ENCODE results near the gene PEBP1.

PEBP1 gene

DNA sequence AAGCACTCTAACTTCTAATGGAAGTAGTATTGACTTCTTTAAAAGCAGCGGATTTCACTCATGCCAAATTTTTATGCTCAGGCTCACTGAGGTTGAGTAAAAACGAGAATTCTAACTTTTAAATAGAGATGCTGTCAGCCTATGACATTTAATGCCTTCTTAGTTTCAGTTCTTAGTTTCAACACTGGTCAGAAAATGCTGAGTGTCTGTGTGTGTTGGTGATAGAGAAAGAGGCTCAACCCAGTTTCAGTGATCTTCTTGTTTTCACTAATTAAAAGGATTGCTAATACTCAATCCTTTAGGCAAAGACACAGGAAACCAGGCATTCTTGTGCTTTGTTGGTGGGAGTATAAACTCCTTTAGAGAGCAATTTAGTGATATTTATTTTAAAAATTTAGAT, 31.0 kb downstream of the PEBP1 start:
- Histone ChIP-seq H3K4me3 (ENCODE audit: low read depth, low read length) (no peak overlapping the region), H3K4me1 (ENCODE audit: control insufficient read depth, insufficient read depth, low read length) (no peaks in the 10 kb centered on the region), H3K27ac (ENCODE audit: extremely low read depth, low read depth, low read length) (no peak overlapping the region), H3K9me3 (ENCODE audit: control insufficient read depth, insufficient read depth, low read depth, low read length) (no peaks in the 10 kb centered on the region), H3K36me3 (ENCODE audit: control insufficient read depth in 2 of 2, insufficient read depth in 1 of 2, low read length in 2 of 2) (peaks cover 0 to 19% of the 10 kb centered on the region in 2 experiments; a peak in 1 of 3 replicates)
- TF ChIP-seq, protein P1, sequence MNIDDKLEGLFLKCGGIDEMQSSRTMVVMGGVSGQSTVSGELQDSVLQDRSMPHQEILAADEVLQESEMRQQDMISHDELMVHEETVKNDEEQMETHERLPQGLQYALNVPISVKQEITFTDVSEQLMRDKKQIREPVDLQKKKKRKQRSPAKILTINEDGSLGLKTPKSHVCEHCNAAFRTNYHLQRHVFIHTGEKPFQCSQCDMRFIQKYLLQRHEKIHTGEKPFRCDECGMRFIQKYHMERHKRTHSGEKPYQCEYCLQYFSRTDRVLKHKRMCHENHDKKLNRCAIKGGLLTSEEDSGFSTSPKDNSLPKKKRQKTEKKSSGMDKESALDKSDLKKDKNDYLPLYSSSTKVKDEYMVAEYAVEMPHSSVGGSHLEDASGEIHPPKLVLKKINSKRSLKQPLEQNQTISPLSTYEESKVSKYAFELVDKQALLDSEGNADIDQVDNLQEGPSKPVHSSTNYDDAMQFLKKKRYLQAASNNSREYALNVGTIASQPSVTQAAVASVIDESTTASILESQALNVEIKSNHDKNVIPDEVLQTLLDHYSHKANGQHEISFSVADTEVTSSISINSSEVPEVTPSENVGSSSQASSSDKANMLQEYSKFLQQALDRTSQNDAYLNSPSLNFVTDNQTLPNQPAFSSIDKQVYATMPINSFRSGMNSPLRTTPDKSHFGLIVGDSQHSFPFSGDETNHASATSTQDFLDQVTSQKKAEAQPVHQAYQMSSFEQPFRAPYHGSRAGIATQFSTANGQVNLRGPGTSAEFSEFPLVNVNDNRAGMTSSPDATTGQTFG (tag by site-specific recombination; IDR thresholded peaks at IDR 0.05; ENCODE audit: borderline replicate concordance), result no peak
- no peak for TF ChIP-seq ZNF114 (tag by site-specific recombination; IDR thresholded peaks at IDR 0.05)
- TF ChIP-seq, protein P2, sequence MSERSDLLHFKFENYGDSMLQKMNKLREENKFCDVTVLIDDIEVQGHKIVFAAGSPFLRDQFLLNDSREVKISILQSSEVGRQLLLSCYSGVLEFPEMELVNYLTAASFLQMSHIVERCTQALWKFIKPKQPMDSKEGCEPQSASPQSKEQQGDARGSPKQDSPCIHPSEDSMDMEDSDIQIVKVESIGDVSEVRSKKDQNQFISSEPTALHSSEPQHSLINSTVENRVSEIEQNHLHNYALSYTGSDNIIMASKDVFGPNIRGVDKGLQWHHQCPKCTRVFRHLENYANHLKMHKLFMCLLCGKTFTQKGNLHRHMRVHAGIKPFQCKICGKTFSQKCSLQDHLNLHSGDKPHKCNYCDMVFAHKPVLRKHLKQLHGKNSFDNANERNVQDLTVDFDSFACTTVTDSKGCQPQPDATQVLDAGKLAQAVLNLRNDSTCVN (tag by site-specific recombination; optimal IDR thresholded peaks at IDR 0.05), result no peak
- no peak for TF ChIP-seq ZNF23 (tag by site-specific recombination; IDR thresholded peaks at IDR 0.05; ENCODE audit: borderline replicate concordance)
- TF ChIP-seq ZNF76 (tag by site-specific recombination; IDR thresholded peaks at IDR 0.05; ENCODE audit: borderline replicate concordance, low read depth), result no peak
- TF ChIP-seq ZNF391 (tag by site-specific recombination; IDR thresholded peaks at IDR 0.05; ENCODE audit: borderline replicate concordance, low read depth), result no peak
- TF ChIP-seq ZXDB (tag by site-specific recombination; IDR thresholded peaks at IDR 0.05), result no peak
- no peak for TF ChIP-seq ZNF514 (tag by site-specific recombination; IDR thresholded peaks at IDR 0.05)
- TF ChIP-seq ZNF623 (tag by site-specific recombination; IDR thresholded peaks at IDR 0.05), result no peak
- TF ChIP-seq ZNF544 (tag by site-specific recombination; IDR thresholded peaks at IDR 0.05), result no peak
- TF ChIP-seq ZNF529 (tag by site-specific recombination; IDR thresholded peaks at IDR 0.05; ENCODE audit: insufficient replicate concordance), result no peak
- TF ChIP-seq ZNF221 (tag by site-specific recombination; IDR thresholded peaks at IDR 0.05; ENCODE audit: borderline replicate concordance), result no peak
- TF ChIP-seq MZF1 (tag by site-specific recombination; IDR thresholded peaks at IDR 0.05; ENCODE audit: borderline replicate concordance), result no peak
- no peak for TF ChIP-seq SALL2 (tag by site-specific recombination; IDR thresholded peaks at IDR 0.05; ENCODE audit: borderline replicate concordance)
- TF ChIP-seq ZNF324 (tag by site-specific recombination; IDR thresholded peaks at IDR 0.05), result no peak
- TF ChIP-seq ZNF202 (tag by site-specific recombination; IDR thresholded peaks at IDR 0.05; ENCODE audit: borderline replicate concordance), result no peak
- TF ChIP-seq SP3 (tag by site-specific recombination; IDR thresholded peaks at IDR 0.05), result no peak
- TF ChIP-seq, protein P3, sequence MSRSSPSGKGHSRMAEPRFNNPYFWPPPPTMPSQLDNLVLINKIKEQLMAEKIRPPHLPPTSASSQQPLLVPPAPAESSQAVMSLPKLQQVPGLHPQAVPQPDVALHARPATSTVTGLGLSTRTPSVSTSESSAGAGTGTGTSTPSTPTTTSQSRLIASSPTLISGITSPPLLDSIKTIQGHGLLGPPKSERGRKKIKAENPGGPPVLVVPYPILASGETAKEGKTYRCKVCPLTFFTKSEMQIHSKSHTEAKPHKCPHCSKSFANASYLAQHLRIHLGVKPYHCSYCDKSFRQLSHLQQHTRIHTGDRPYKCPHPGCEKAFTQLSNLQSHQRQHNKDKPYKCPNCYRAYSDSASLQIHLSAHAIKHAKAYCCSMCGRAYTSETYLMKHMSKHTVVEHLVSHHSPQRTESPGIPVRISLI (tag by site-specific recombination; IDR thresholded peaks at IDR 0.05), result no peak
- TF ChIP-seq SCRT2 (tag by site-specific recombination; IDR thresholded peaks at IDR 0.05), result no peak
- CTCF ChIA-PET, result interaction anchor here (0.6 to 9.1 kb wide), 6 partner anchors 15 to 1278 kb away, joined by 3 to 87 read pairs (median 4); partner anchors contain the start of gene SUDS3
- POLR2A ChIA-PET, result interaction anchor here (1.2 kb wide), 1 partner anchor 209 kb away, joined by 3 read pairs; no protein-coding TSS in a partner anchor

DNA sequence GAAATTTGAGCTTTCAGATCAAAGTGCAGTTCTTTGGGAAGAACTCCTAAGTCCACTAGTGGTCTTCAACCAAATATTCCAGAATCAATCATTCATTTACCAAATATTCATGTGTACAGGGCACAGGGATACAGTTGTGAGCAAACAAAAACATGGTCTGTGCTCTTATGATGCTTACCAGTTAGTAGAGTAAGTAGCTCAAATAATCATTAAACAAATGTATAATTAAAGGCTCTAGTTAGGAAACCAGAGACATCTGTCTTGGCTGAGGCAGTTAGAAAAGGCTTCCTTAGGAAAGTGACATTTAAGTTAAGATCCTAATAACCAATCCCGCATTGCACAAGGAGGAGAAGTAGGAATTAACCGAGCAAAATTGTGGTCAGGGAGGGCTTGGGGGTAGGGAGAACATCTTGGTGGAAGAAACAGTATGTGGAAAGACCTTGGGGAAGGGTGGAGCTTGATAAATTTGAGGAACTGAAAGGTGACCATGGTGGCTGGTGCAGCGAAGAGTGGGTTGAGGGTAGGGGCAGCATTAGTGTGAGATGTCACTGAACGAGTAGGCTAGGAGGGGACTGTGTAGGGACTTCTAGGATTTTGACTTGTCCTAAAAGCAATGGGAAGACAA, 40.0 kb downstream of the PEBP1 start:
- TF ChIP-seq, protein P1 (tag by site-specific recombination; IDR thresholded peaks at IDR 0.05; ENCODE audit: borderline replicate concordance), result no peak
- TF ChIP-seq ZFP41 (tag by site-specific recombination; IDR thresholded peaks at IDR 0.05; ENCODE audit: borderline replicate concordance), result no peak
- TF ChIP-seq, protein P4, sequence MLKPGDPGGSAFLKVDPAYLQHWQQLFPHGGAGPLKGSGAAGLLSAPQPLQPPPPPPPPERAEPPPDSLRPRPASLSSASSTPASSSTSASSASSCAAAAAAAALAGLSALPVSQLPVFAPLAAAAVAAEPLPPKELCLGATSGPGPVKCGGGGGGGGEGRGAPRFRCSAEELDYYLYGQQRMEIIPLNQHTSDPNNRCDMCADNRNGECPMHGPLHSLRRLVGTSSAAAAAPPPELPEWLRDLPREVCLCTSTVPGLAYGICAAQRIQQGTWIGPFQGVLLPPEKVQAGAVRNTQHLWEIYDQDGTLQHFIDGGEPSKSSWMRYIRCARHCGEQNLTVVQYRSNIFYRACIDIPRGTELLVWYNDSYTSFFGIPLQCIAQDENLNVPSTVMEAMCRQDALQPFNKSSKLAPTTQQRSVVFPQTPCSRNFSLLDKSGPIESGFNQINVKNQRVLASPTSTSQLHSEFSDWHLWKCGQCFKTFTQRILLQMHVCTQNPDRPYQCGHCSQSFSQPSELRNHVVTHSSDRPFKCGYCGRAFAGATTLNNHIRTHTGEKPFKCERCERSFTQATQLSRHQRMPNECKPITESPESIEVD (tag by site-specific recombination; IDR thresholded peaks at IDR 0.05), result no peak
- Histone ChIP-seq H3K36me3 (ENCODE audit: control insufficient read depth in 2 of 2, insufficient read depth in 1 of 2, low read length in 2 of 2) (peaks cover 0 to 39% of the 10 kb centered on the region in 2 experiments; a peak in 2 of 3 replicates), H3K4me1 (ENCODE audit: control insufficient read depth, insufficient read depth, low read length) (no peaks in the 10 kb centered on the region), H3K9me3 (ENCODE audit: control insufficient read depth, insufficient read depth, low read depth, low read length) (no peaks in the 10 kb centered on the region), H3K4me3 (ENCODE audit: low read depth, low read length) (no peak overlapping the region), H3K27ac (ENCODE audit: extremely low read depth, low read depth, low read length) (no peak overlapping the region)
- CTCF ChIA-PET, result interaction anchor here (0.6 to 4.5 kb wide), 4 partner anchors 10 to 1951 kb away, joined by 3 to 36 read pairs (median 6); partner anchors contain the start of gene SUDS3
- POLR2A ChIA-PET, result no interaction called here
